Measurements from ENCODE around the gene TMEM108.

TMEM108 gene

DNA sequence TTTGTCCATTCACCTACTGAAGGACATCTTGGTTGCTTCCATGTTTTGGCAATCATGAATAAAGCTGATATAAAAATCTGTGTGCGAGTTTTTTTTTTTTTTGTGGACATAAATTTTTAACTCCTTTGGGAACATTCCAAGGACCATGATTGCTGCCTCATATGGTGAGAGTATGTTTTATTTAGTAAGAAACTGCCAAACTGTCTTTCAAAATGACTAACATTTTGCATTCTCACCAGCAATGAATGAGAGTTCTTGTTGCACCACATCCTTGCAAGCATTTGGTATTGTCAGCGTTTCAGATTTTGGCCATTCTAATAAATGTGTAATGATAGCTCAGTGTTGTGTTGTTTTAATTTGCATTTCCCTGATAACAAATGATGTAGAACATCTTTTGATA, 12.7 kb downstream of the TMEM108 start:
- intact Hi-C loops (cut with DNase I), result no loop called here
- no peak for DNase-seq

DNA sequence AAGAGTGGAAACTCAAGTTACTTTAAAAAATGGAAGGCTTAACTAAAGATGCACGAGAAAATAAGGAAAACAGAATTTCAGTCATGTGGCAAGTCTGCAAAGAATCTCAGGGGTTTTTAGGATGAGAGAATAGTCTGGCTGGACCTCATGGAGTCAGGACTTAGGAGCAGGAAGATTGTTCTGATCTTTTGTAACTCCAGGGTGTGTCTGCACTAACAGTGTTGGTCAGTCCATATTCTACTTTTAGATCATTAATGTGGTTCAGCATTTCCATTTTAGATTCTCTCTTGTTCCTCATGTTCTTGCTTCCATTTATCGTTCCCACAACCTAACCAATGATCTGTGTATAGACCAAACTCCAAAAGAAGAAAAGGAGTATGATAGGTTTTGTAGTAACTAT, 15.3 kb downstream of the TMEM108 start:
- intact Hi-C loops (cut with DNase I), result no loop called here
- DNase-seq, result no peak

- DNase-seq, result no peak
- intact Hi-C loops (cut with DNase I), result no loop called here
Observed at GRCh38 chr3:133054586-133054985, 16.4 kb downstream of the TMEM108 start.

DNA sequence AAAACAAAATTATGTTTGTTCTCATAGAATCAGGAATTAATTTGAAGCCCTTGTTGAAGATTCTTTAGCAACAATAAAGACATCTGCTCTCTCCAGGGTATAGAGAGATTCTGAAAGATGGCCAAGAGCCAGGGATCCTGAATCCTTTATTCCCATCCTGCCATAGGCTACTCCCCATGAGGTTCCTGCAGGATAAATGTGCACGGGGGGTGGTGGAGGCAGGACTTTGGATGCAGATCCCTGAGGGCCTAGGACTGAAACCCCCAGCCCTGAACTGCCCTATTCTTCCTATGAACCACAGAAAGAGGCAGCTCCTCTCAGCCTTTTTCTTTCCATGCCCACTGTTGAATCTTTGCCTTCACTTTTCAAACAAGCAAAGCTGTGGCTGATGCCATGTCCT, 17.1 kb downstream of the TMEM108 start:
- DNase-seq, result no peak
- intact Hi-C loops (cut with DNase I), result no loop called here

- no peak for DNase-seq
- intact Hi-C loops (cut with DNase I), result no loop called here
Observed at GRCh38 chr3:133058243-133058642, 20.1 kb downstream of the TMEM108 start.

- intact Hi-C loops (cut with DNase I), result no loop called here
- no peak for DNase-seq
Observed at GRCh38 chr3:133058831-133059230, 20.6 kb downstream of the TMEM108 start.

DNA sequence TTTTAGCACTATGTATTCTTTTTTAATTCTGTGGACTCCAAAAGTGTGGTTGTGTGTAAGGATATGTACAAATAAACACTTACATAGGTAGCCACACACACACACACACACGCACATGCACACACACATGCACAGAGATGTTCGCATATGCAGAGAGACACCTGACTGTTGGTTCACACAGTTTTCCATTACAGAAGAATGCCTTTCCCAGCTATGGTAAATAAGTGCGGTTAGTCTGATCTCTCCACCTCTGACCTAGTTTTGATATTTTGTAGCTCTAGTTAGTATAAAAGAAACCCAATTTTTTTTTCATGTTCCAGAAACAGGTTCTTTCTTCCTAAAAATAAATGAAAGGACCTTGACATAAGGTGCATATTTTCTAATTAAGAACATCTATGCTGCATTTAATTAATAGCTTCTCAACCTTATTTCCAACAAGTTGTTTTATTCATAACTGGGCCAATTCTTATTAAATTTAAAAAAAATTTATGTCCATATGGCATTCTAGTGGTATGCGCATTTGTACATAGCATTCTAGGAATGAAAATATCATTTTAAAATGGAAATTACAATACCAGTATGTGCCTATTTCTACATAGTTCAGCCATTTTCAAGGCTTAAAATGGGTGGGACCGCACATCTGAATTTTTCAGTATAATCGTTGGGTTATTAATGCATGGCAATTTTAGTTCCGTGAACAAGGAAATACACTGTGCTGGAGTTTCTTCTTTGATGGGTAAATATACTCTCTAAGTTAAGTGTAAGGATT, 27.2 kb downstream of the TMEM108 start:
- DNase-seq, result no peak
- intact Hi-C loops (cut with DNase I), result no loop called here

DNA sequence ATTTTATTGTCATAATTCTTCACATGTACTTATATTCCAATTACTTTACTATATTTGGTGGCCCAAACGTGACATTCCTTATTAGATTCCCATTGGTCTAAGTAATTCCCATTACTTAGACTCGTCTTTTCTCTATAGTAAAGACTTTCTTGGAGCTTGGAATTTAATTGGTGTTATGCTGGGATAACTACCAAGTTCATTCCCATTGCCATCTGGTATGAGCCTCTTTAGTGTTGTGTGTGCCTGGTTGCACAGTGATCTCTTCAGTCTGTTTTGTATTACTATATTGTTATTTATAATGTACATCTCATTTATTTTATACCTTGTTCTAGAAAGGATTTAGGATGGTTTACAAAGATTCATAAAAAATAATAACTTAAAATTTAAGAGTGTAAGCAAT, 27.8 kb downstream of the TMEM108 start:
- DNase-seq, result no peak
- intact Hi-C loops (cut with DNase I), result no loop called here

GRCh38 chr3:133069556-133070286, 31.5 kb downstream of the TMEM108 start:
- intact Hi-C loops (cut with DNase I), result no loop called here
- DNase-seq, result no peak

- DNase-seq, result no peak
- intact Hi-C loops (cut with DNase I), result no loop called here
Observed at GRCh38 chr3:133074977-133075376, 36.8 kb downstream of the TMEM108 start.

DNA sequence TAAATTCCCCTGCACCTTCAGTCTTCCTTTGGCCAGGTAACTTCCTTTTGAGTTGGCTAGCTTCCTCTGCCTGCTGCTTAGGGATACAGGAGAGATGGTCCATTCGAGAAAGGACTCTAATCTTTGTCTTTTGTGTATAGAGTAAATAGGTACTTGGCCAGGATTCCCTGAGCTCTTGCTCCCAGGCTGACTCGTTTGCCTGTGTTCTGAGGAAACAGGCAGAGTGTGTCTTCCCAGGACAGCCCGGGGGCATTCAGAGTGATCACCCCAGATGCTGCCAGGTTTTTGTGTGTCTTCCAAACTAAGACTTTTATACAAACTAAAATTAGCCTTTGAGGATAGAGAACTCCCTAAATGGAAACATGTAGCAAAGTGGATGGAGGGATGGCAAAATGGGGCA, 39.5 kb downstream of the TMEM108 start:
- DNase-seq, result no peak

DNA sequence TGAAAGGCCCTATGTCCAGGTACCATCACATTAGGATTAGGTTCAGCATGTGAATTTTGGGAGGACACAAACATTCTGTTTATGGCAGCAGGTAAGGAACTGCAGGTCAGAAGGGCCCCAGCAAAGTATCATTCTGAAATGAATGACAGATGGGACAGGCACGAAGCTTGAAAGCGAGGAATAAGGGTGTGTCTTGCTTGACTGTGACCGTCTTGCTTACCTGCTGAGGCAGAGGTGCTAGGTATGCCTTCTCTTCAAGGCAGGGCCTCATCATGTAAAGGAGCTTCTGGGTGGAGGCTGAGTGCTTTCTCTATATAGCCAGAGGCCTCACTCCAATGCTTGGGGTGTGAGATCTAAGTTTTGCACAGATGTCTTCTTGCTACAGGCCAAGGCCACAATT, 41.4 kb downstream of the TMEM108 start:
- intact Hi-C loops (cut with DNase I), result no loop called here
- DNase-seq, result no peak

More for the DNA sequence above, 39.5 kb downstream of the TMEM108 start:
- intact Hi-C loops (cut with DNase I), result no loop called here

- intact Hi-C loops (cut with DNase I), result no loop called here
- no peak for DNase-seq
Observed at GRCh38 chr3:133081016-133081415, 42.8 kb downstream of the TMEM108 start.

GRCh38 chr3:133083395-133083794, 45.2 kb downstream of the TMEM108 start:
- DNase-seq, result no peak
- intact Hi-C loops (cut with DNase I), result no loop called here

- intact Hi-C loops (cut with DNase I), result no loop called here
- no peak for DNase-seq
Observed at GRCh38 chr3:133089906-133090485, 51.8 kb downstream of the TMEM108 start.

GRCh38 chr3:133092681-133093080, 54.5 kb downstream of the TMEM108 start:
- intact Hi-C loops (cut with DNase I), result no loop called here
- DNase-seq, result no peak

DNA sequence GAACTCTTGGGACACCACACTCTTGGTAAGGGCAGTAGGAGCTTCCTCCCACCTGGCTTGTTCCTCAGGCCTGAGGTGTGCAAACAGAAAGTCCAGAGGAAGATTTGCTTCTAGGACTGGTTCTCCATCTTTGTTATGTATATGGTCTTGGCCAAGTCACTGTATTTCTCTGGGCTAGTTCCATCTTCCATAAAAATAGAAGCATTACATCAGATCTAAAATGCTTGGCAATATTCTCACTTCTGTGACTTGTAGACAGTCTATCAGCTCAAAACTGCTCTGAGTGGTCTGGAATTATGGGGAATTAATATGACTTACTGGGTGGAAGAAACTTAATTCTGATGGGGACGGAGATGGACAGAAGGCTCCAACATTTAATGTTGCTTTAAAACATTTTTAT, 55.2 kb downstream of the TMEM108 start:
- no peak for DNase-seq
- intact Hi-C loops (cut with DNase I), result no loop called here

DNA sequence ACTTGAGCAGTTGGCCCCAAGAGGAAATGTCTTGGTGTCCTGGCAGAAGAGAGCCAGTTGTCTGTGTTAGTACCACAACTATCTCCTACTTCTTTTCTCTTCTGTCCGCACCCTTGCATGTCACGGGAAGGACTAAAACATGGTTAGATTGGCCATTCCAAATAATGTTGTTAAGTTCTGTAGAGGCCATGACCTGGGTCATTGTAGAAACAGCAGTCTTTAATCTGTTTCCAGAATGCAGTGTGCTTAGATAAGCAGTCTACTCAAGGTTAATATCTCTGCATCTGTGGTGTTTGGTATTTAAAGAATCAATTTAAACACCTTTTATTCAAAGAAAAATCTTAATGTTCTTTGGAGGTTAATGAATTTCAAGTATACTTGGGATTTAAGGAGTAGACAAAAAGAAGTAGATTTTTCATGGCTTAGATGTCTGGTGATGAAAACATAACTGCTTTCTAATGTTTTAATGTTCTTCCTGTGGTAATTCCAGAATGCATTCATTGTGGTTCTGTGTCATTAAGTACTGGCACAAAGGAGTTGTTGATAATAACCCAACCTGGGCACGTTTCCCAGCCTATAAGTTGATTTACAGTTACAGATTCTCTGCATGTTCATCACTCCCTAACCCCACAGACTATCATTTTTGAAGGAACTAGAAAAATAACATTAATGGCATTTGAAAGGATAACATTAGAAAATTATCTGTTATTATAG, 58.9 kb downstream of the TMEM108 start:
- intact Hi-C loops (cut with DNase I), result no loop called here
- no peak for DNase-seq

- DNase-seq, result no peak
- intact Hi-C loops (cut with DNase I), result no loop called here
Observed at GRCh38 chr3:133103706-133104105, 65.5 kb downstream of the TMEM108 start.

GRCh38 chr3:133106169-133106568, 68.0 kb downstream of the TMEM108 start:
- intact Hi-C loops (cut with DNase I), result no loop called here
- no peak for DNase-seq

DNA sequence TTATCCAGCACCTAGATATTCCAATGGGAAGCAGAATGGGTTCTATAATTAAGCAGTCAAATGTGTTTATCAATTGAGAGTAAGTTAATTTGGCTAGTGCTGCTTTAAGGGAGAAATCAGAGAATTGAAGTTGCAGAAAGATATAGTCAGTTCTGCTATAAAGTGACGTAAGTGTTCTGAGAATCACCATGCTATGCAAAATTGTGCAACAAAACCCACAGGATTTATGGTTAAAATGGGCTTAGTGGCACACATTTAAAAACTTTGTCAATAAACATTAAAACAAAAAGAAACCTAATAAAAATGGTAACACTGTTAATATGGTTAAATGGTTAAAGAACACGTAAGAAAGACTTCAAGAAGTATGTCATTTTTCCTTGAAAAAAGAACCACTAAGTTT, 74.5 kb downstream of the TMEM108 start:
- no peak for DNase-seq
- intact Hi-C loops (cut with DNase I), result no loop called here
